HG02981 (cell line): ENCODE data around the gene RIPOR3.
"Not testable (repeated sequence)": the region's sequence is repeated elsewhere in the genome, so short reads cannot be mapped to it uniquely, and the experiment has no call there.

ENCODE experiments used
- ATAC-seq: cut with Tn5 transposase; IDR thresholded peaks from one replicate; pipeline ENCODE4 v1.9.1; 2021; ENCODE audit warnings: mild to moderate bottlenecking, moderate library complexity; ENCODE audit not compliant: unreplicated experiment

Gene RIPOR3

GRCh38 chr20:50724112-50724725 lies 32.9 kb upstream of the RIPOR3 start:
- ATAC-seq, result no peak

- no peak for ATAC-seq
Measured at GRCh38 chr20:50723672-50724071, 32.3 kb upstream of the RIPOR3 start.

GRCh38 chr20:50722424-50723155 lies 31.2 kb upstream of the RIPOR3 start:
- no peak for ATAC-seq

- no peak for ATAC-seq
Measured at GRCh38 chr20:50721881-50722281, 30.5 kb upstream of the RIPOR3 start.

GRCh38 chr20:50720582-50720981 lies 29.2 kb upstream of the RIPOR3 start:
- no peak for ATAC-seq

GRCh38 chr20:50720026-50720425 lies 28.7 kb upstream of the RIPOR3 start:
- ATAC-seq, result no peak

GRCh38 chr20:50719328-50719727 lies 28.0 kb upstream of the RIPOR3 start:
- no peak for ATAC-seq

- no peak for ATAC-seq
Measured at GRCh38 chr20:50717974-50718761, 26.8 kb upstream of the RIPOR3 start.

- ATAC-seq, result no peak
Measured at GRCh38 chr20:50717312-50717711, 26.0 kb upstream of the RIPOR3 start.

GRCh38 chr20:50716518-50716917 lies 25.2 kb upstream of the RIPOR3 start:
- ATAC-seq, result no peak

- no peak for ATAC-seq
Measured at GRCh38 chr20:50715694-50716093, 24.4 kb upstream of the RIPOR3 start.

GRCh38 chr20:50714426-50714825 lies 23.1 kb upstream of the RIPOR3 start:
- ATAC-seq, result not testable (repeated sequence)

GRCh38 chr20:50713657-50714101 lies 22.3 kb upstream of the RIPOR3 start:
- ATAC-seq, result no peak

- no peak for ATAC-seq
Measured at GRCh38 chr20:50712771-50713656, 21.7 kb upstream of the RIPOR3 start.

- ATAC-seq, result no peak
Measured at GRCh38 chr20:50711113-50711825, 19.9 kb upstream of the RIPOR3 start.

GRCh38 chr20:50710492-50711063 lies 19.2 kb upstream of the RIPOR3 start:
- ATAC-seq, result no peak

GRCh38 chr20:50709636-50709973 lies 18.3 kb upstream of the RIPOR3 start:
- no peak for ATAC-seq

GRCh38 chr20:50708845-50709635 lies 17.7 kb upstream of the RIPOR3 start:
- no peak for ATAC-seq

- no peak for ATAC-seq
Measured at GRCh38 chr20:50704971-50705370, 13.6 kb upstream of the RIPOR3 start.
